ENCODE measurements around the gene MAGI2. TPM values are rescaled to one million over a fixed set of nuclear protein-coding genes. Genes with fewer than 3 reads are reported as not detected.
A peak's percentile ranks its signal among the peaks of the same experiment; 100 is the strongest.

Gene MAGI2
- total RNA-seq, 6 experiments from 2014 or later: 1.2 to 4.0 (median 2.4) TPM

GRCh38 chr7:78489476-78490240 is 963.8 kb downstream of the MAGI2 start:
- H3K27ac ChIP-seq: no peak overlapping the region
- ATAC-seq (no peak), DNase-seq (no peak)
- TF ChIP-seq POLR2A (IDR thresholded peaks at IDR 0.05) (no peak), CTCF (IDR thresholded peaks at IDR 0.05) (no peak)
- no peaks in the 10 kb centered on the region for H3K36me3 ChIP-seq
- H3K4me1 ChIP-seq: peaks cover 0 to 3% (median 0%) of the 10 kb centered on the region in 4 donors
- 59% methylated on average over 5 of the region's 5 CpGs for WGBS (ENCODE audit: insufficient coverage, low coverage, low lambda C conversion rate, missing lambda C conversion rate)
- intact Hi-C loops (cut with DNase I): no loop called here
- no peaks in the 10 kb centered on the region for H3K27me3 ChIP-seq
- H3K9me3 ChIP-seq: no peaks in the 10 kb centered on the region
- no peak overlapping the region for H3K4me3 ChIP-seq

GRCh38 chr7:78487464-78487863 is 966.0 kb downstream of the MAGI2 start:
- WGBS (ENCODE audit: insufficient coverage, low coverage, low lambda C conversion rate, missing lambda C conversion rate): 42% methylated on average over 5 of the region's 5 CpGs
- TF ChIP-seq POLR2A (IDR thresholded peaks at IDR 0.05) (no peak), CTCF (IDR thresholded peaks at IDR 0.05) (no peak)
- DNase-seq (no peak), ATAC-seq (peak in 3 of 4 donors; percentile 29 to 55 (median 53))
- H3K4me1 ChIP-seq: peaks cover 0 to 3% (median 0%) of the 10 kb centered on the region in 4 donors
- intact Hi-C loops (cut with DNase I): no loop called here
- no peaks in the 10 kb centered on the region for H3K36me3 ChIP-seq
- no peaks in the 10 kb centered on the region for H3K9me3 ChIP-seq
- no peaks in the 10 kb centered on the region for H3K27me3 ChIP-seq
- H3K4me3 ChIP-seq: no peak overlapping the region
- no peak overlapping the region for H3K27ac ChIP-seq

- H3K27me3 ChIP-seq: no peaks in the 10 kb centered on the region
- no peaks in the 10 kb centered on the region for H3K9me3 ChIP-seq
- H3K27ac ChIP-seq: no peak overlapping the region
- WGBS (ENCODE audit: insufficient coverage, low coverage, low lambda C conversion rate, missing lambda C conversion rate): 80% methylated on average over 2 of the region's 2 CpGs
- H3K36me3 ChIP-seq: no peaks in the 10 kb centered on the region
- no peak for ATAC-seq
- H3K4me1 ChIP-seq: no peaks in the 10 kb centered on the region
- DNase-seq: no peak
- intact Hi-C loops (cut with DNase I): no loop called here
- no peak overlapping the region for H3K4me3 ChIP-seq
- TF ChIP-seq POLR2A (IDR thresholded peaks at IDR 0.05) (no peak), CTCF (IDR thresholded peaks at IDR 0.05) (no peak)
These were observed 974.1 kb downstream of the MAGI2 start for GRCh38 chr7:78479348-78479747.

GRCh38 chr7:78476851-78477405 is 976.5 kb downstream of the MAGI2 start:
- H3K4me3 ChIP-seq: no peak overlapping the region
- TF ChIP-seq POLR2A (IDR thresholded peaks at IDR 0.05) (no peak), CTCF (IDR thresholded peaks at IDR 0.05) (no peak)
- ATAC-seq (no peak), DNase-seq (no peak)
- H3K27ac ChIP-seq: no peak overlapping the region
- intact Hi-C loops (cut with DNase I): no loop called here
- WGBS (ENCODE audit: insufficient coverage, low coverage, low lambda C conversion rate, missing lambda C conversion rate): 72% methylated on average over 2 of the region's 2 CpGs
- no peaks in the 10 kb centered on the region for H3K4me1 ChIP-seq
- H3K27me3 ChIP-seq: no peaks in the 10 kb centered on the region
- no peaks in the 10 kb centered on the region for H3K36me3 ChIP-seq
- H3K9me3 ChIP-seq: no peaks in the 10 kb centered on the region
